ENCODE results near the gene OGFOD3.

The OGFOD3 gene

GRCh38 chr17:82452162-82452561 is 33.8 kb upstream of the OGFOD3 start:
- in situ Hi-C loops (cut with HindIII; ENCODE audit: low pct_unique_long_range_greater_than_20kb, low sequenced_read_pairs): no loop called here
- TF ChIP-seq JUND (IDR thresholded peaks at IDR 0.05; ENCODE audit: low read depth): no peak
- DNase-seq (ENCODE audit: low read depth in 1 of 2, low spot score in 1 of 2): no peak

GRCh38 chr17:82450357-82451106 is 32.1 kb upstream of the OGFOD3 start, which contains the start of gene CYBC1:
CYBC1 (minus strand) TSS chr17:82450752; CDS start chr17:82449254, 1,498 bp downstream.
- TF ChIP-seq JUND (IDR thresholded peaks at IDR 0.05; ENCODE audit: low read depth): no peak
- in situ Hi-C loops (cut with HindIII; ENCODE audit: low pct_unique_long_range_greater_than_20kb, low sequenced_read_pairs): no loop called here
- DNase-seq (ENCODE audit: low read depth in 1 of 2, low spot score in 1 of 2): peak; percentile 77 to 95

- DNase-seq (ENCODE audit: low read depth in 1 of 2, low spot score in 1 of 2): no peak
- no peak for TF ChIP-seq JUND (IDR thresholded peaks at IDR 0.05; ENCODE audit: low read depth)
- in situ Hi-C loops (cut with HindIII; ENCODE audit: low pct_unique_long_range_greater_than_20kb, low sequenced_read_pairs): no loop called here
Observed at GRCh38 chr17:82449883-82450356, 31.5 kb upstream of the OGFOD3 start.

GRCh38 chr17:82449131-82449882 is 30.9 kb upstream of the OGFOD3 start:
- TF ChIP-seq JUND (IDR thresholded peaks at IDR 0.05; ENCODE audit: low read depth): no peak
- no peak for DNase-seq (ENCODE audit: low read depth in 1 of 2, low spot score in 1 of 2)
- in situ Hi-C loops (cut with HindIII; ENCODE audit: low pct_unique_long_range_greater_than_20kb, low sequenced_read_pairs): no loop called here

- in situ Hi-C loops (cut with HindIII; ENCODE audit: low pct_unique_long_range_greater_than_20kb, low sequenced_read_pairs): no loop called here
Observed at GRCh38 chr17:82447876-82448275, 29.5 kb upstream of the OGFOD3 start.

GRCh38 chr17:82446649-82447048 is 28.3 kb upstream of the OGFOD3 start:
- no peak for DNase-seq (ENCODE audit: low read depth in 1 of 2, low spot score in 1 of 2)
- no peak for TF ChIP-seq JUND (IDR thresholded peaks at IDR 0.05; ENCODE audit: low read depth)
- in situ Hi-C loops (cut with HindIII; ENCODE audit: low pct_unique_long_range_greater_than_20kb, low sequenced_read_pairs): no loop called here

More at GRCh38 chr17:82447876-82448275, 29.5 kb upstream of the OGFOD3 start:
- TF ChIP-seq JUND (IDR thresholded peaks at IDR 0.05; ENCODE audit: low read depth): no peak
- no peak for DNase-seq (ENCODE audit: low read depth in 1 of 2, low spot score in 1 of 2)

- DNase-seq (ENCODE audit: low read depth in 1 of 2, low spot score in 1 of 2): no peak
Observed at GRCh38 chr17:82446124-82446523, 27.7 kb upstream of the OGFOD3 start.

GRCh38 chr17:82445542-82445941 is 27.2 kb upstream of the OGFOD3 start:
- DNase-seq (ENCODE audit: low read depth in 1 of 2, low spot score in 1 of 2): no peak
- in situ Hi-C loops (cut with HindIII; ENCODE audit: low pct_unique_long_range_greater_than_20kb, low sequenced_read_pairs): no loop called here
- no peak for TF ChIP-seq JUND (IDR thresholded peaks at IDR 0.05; ENCODE audit: low read depth)

More at GRCh38 chr17:82446124-82446523, 27.7 kb upstream of the OGFOD3 start:
- no peak for TF ChIP-seq JUND (IDR thresholded peaks at IDR 0.05; ENCODE audit: low read depth)
- in situ Hi-C loops (cut with HindIII; ENCODE audit: low pct_unique_long_range_greater_than_20kb, low sequenced_read_pairs): no loop called here

GRCh38 chr17:82444941-82445521 is 26.6 kb upstream of the OGFOD3 start:
- DNase-seq (ENCODE audit: low read depth in 1 of 2, low spot score in 1 of 2): peak in 1 of 2 experiments; percentile 47
- in situ Hi-C loops (cut with HindIII; ENCODE audit: low pct_unique_long_range_greater_than_20kb, low sequenced_read_pairs): no loop called here

GRCh38 chr17:82444284-82444893 is 26.0 kb upstream of the OGFOD3 start:
- in situ Hi-C loops (cut with HindIII; ENCODE audit: low pct_unique_long_range_greater_than_20kb, low sequenced_read_pairs): no loop called here
- TF ChIP-seq JUND (IDR thresholded peaks at IDR 0.05; ENCODE audit: low read depth): no peak
- no peak for DNase-seq (ENCODE audit: low read depth in 1 of 2, low spot score in 1 of 2)

More at GRCh38 chr17:82444941-82445521, 26.6 kb upstream of the OGFOD3 start:
- no peak for TF ChIP-seq JUND (IDR thresholded peaks at IDR 0.05; ENCODE audit: low read depth)

GRCh38 chr17:82443465-82444283 is 25.3 kb upstream of the OGFOD3 start:
- TF ChIP-seq JUND (IDR thresholded peaks at IDR 0.05; ENCODE audit: low read depth): no peak
- in situ Hi-C loops (cut with HindIII; ENCODE audit: low pct_unique_long_range_greater_than_20kb, low sequenced_read_pairs): no loop called here
- DNase-seq (ENCODE audit: low read depth in 1 of 2, low spot score in 1 of 2): no peak
